SH-SY5Y (cell line): ENCODE results near the gene HSD17B3.

Experiments
- GATA2 ChIP-seq: IDR thresholded peaks from 2 replicates; pipeline ENCODE4 v1.6.1; 2011; ENCODE audit warnings: mild to moderate bottlenecking, low read depth, low read length
- GATA3 ChIP-seq: IDR thresholded peaks from 2 replicates; pipeline ENCODE4 v1.6.1; 2011; ENCODE audit warnings: low read depth, mild to moderate bottlenecking, low read length, moderate library complexity

DNA sequence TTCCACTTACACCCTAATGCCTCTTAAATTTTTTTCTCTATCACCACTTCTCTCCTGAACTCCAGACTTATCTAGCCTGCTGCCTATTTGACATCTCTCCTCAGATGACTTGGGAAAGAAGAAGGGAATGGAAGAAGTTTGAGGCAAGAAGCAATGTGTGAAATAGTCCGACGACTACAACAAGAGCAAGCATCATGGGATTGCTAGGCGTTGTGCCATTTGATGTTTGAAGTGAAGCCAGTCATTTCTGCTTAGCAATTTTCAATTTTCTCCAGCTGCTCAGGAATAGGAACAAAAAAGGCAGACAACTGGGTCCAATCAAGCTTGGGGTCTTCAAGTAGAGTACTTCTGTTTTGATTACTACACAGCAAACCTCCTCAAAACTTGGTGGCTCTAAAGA, 106.4 kb downstream of the HSD17B3 start:
- no peak for TF ChIP-seq GATA3
- no peak for TF ChIP-seq GATA2
